ENCODE data around the gene SHC3. TPM values are rescaled to one million over a fixed set of nuclear protein-coding genes. Genes with fewer than 3 reads are reported as not detected.

SHC3 gene
- 4.1 and 4.5 TPM in 2 replicates for total RNA-seq

GRCh38 chr9:89177944-89178829 is at the start of gene SHC3:
TSS of gene SHC3 (minus strand) at chr9:89178818. CDS start at chr9:89178460, 358 bp downstream.

GRCh38 chr9:88991066-88992034 is 187.3 kb downstream of the SHC3 start, which contains the start of gene S1PR3:
TSS of gene S1PR3 (plus strand) at chr9:88991468. CDS start at chr9:89001201, 9,733 bp downstream.

Other genes starting within 250 kb of the SHC3 start
- gene S1PR3, start 187.3 kb downstream of the SHC3 start, total RNA-seq, result 104 and 107 TPM in 2 replicates
- gene CKS2, start 132.4 kb upstream of the SHC3 start, total RNA-seq, result 32.8 and 47.3 TPM in 2 replicates
- 8.5 and 14.6 TPM in 2 replicates for gene SECISBP2, start 139.7 kb upstream of the SHC3 start, total RNA-seq